Limb (tissue), 2 donors: ENCODE results near the gene ZNF12.
"Not testable (repeated sequence)": the region's sequence is repeated elsewhere in the genome, so short reads cannot be mapped to it uniquely, and the experiment has no call there.

Experiments
- DNase-seq, 2 donors: peaks; one replicate each; pipeline ENCODE4 v3.0.0-alpha.2; 2016; ENCODE audit errors: extremely low spot score in 2 of 2

The ZNF12 gene

DNA sequence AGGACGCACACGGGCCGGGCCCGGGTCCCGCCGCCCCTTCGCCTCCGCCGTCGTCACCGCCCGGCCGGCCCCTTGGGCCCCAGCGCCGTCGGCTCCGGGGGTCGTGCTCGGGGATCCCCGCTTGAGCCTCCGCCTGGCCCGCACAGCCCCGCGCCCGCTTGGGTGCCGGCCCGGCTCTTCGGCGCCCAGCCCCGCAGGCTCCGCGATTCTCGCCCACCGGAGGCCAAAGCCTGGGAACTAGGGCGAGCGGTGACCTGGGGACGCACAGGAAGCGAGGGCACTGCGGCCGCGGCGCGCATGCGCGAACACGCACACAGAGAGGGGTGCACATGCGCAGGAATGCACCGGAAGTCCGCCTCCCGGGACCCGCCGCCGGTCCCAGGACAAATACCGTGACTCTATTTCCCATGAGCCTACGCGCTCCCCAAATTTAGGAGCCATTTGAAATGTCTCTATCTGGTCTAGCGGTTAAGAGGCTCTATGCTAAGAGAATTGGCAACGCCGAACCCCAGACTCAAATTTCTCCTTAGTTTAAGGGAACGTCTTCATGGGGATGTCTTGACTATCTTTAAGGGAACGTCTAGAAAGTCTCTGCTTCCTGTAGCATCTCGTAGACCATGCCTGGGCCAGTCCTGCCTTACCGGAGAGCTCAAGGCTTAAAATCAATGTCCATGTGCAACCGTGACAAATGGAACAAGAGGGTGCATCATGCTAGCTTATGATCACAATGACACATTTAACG is at the start of gene ZNF12:
TSS of gene ZNF12 (minus strand) at position 282 of the 742 bp plus-strand sequence. CDS start 1,774 bp downstream, outside the sequence.
- peak; percentile 95 to 97 for DNase-seq

DNA sequence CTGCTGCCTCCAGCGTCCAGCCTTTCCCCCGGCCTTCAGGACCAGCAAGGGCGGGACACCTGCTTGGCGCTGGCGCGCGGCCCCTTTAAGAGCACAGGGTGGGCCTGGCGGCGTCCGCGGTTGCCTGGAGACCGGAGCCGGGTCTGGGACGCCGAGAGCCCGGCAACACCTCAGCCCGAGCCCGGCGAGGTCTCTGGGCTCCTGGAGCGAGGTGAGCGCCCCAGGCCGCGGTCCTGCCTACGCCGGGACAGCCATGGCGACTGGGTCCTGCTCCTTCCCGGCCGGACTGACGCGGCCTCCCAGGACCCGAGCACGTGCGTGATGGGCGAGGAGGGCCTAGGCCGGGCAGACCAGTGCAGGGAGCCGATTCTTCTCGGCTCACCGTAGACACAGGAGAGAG is 47.2 kb upstream of the ZNF12 start, which contains the start of gene RSPH10B2:
TSS of gene RSPH10B2 (plus strand) at position 140 of the 400 bp plus-strand sequence. CDS start 3,575 bp downstream, outside the sequence.
- not testable (repeated sequence) for DNase-seq

DNA sequence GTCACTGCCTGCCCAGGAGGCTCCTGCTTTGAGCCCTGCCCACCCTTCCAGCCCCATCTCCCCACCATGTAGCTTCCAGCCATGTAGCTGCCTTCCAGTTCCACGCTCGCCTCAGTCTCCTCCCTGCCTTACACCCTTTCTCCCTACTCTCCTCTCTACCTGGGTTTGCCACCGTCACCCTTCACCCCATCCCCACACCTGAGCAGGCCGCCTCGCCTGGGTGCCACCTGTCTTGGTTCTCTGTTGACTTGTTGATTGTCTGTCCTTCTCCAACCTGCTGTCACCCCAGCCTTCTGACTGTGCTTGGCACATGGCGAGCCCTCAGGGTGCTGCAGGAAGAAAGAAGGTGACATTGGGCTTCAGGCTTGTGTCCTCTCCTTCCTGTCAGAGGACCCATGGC is 43.4 kb upstream of the ZNF12 start:
- DNase-seq: not testable (repeated sequence)

GRCh38 chr7:6749335-6749734 is 42.6 kb upstream of the ZNF12 start:
- DNase-seq: not testable (repeated sequence)

GRCh38 chr7:6744410-6745100 is 37.8 kb upstream of the ZNF12 start:
- not testable (repeated sequence) for DNase-seq

DNA sequence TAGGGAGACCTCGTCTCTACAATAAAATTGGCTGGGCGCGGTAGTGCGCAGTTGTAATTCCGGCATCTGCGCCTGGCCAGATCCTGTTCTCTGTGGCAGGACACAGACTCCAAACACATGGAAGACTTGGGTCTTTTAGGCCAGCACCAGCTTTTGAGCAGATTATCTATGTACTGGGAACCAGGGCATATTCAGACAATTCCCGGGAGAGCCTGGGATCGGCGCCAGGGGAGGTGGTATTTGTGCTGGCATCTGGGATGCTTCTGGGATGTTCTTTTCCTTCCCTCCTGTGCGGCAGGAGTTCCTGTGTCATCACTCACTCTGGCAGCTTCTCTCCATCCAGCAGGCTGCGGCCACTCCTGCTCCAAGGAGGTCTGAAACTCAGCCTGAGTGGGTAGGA is 31.7 kb upstream of the ZNF12 start:
- not testable (repeated sequence) for DNase-seq

GRCh38 chr7:6730343-6730633 is 23.5 kb upstream of the ZNF12 start:
- DNase-seq: no peak

DNA sequence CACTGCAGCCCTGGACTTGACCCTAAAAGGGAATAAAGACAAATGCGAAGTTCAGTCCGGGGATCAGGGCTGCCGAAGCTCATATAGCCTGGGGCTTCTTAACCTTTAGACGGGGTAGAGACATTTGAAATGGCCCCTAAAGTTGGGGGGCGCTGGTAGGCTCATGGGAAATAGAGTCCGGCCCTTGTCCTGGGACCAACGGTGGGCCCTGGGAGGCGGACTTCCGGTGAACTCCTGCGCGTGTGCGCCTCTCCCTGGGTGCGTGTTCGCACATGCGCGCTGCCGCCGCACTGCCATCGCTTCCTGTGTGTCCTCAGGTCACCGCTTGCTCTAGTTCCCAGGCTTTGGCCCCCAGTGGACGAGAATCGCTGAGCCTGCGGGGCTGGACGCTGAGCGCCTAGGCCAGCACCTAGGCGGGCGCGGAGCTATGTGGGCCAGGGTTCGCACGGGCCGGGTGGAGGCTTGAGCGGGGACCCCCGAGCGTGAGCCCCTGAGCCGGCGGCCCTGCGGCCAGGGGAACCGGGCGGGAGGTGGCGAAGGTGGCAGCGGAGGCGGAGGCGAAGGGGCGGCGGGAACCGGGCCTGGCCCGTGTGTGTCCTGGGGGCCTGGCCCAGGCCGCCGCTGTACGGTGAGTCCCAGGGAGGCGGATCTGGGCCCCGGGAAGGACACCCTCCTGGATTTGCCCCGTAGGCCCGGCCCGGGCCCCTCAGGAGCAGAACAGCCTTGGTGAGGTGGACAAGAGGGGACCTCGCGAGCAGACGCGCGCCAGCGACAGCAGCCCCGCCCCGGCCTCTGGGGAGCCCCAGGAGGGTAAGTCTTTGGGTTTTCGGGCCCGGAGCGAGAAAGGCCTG is 23.0 kb upstream of the ZNF12 start:
- peak; percentile 85 to 92 for DNase-seq

DNA sequence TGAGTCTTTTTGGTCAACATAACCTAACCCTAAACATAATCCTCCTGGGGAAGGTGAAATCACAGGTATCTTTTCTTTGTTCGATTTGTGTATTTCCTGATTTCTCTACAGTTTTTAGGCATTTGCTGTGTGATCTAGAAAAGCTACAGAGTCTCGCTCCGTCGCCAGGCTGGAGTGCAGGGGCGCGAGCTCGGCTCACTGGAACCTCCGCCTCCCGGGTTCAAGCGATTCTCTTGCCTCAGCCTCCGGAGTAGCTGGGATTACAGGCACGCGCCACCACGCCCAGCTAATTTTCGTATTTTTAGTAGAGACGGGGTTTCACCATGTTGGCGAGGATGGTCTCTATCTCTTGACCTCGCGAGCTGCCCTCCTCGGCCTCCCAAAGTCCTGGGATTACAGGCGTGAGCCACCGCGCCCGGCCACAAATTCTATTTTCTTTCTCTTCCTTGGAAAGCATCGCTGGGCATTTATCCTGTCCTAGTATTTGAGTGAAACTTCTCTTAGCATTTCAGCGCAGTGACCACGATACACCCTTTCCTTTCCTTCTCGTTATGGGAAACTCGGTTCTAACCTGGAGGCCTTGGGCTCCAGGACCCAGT is 22.2 kb upstream of the ZNF12 start:
- DNase-seq: not testable (repeated sequence)

DNA sequence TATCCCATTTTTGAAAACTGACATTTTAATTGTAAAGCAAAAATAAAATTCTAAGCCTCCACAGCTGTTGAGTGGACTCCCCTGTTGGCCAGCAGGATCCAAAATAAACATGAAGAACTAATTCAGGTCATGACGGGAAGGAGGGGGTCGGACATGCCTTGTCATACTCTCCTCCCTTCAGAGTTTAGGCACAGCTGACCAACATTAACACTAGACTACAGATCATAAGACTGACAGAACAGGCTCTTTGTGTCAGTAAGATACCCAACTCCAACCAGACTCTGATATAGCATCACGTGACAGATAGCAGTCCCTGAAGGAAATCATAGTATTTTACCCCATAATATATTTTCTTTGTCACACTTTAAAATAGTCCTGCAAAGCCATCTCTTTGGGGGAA is 20.9 kb upstream of the ZNF12 start:
- DNase-seq: no peak

DNA sequence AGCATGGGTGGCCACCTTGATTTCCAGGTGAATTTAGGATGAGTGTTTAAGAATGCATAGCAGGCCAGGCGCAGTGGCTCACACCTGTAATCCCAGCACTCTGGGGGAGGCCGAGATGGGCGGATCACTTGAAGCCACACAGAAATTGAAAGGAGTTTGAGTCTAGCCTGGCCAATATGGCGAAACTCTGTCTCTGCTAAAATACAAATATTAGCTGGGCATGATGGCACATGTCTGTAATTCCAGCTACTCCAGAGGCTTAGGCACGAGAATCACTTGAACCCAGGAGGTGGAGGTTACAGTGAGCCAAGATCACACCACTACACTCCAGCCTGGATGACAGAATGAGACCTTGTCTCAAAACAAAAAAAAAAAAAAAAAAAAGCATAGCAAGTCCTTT is 19.6 kb upstream of the ZNF12 start:
- not testable (repeated sequence) for DNase-seq

DNA sequence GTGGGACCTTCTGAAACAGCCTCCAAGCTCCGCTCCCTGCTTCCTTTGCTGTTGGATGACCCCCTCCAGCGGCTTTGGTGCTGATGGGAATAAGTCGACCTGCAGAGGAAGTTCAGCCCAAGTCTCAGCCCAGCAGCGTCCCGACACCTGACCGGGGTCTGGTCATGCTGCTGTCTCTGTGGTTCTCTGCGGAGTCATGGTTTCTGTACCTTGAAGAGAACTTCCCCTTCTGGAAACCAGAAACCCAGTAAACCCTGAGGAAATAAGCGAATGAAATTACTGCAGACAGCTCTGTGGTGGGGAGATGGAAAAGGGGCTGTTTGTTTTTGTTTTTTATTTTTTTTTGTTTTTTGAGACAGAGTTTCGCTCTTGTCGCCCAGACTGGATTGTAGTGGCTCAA is 18.3 kb upstream of the ZNF12 start:
- DNase-seq: no peak

DNA sequence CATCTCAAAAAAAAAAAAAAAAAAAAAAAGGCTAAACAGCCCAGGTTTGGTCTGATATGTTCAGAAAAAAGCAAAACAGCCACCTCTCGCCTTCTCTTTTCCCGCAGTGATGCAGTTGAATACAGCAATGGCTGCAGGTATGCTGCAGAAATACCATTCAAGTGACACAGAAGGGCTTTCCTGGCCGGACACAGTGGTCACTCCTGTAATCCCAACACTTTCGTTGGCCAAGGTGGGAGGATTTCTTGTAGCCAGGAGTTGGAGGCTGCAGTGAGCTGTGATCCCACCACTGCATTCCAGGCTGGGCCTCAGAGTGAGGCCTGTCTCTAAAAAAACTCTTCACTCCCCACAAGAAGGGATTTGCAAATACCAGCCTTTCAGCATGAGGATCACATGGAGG is 17.6 kb upstream of the ZNF12 start:
- DNase-seq: not testable (repeated sequence)

DNA sequence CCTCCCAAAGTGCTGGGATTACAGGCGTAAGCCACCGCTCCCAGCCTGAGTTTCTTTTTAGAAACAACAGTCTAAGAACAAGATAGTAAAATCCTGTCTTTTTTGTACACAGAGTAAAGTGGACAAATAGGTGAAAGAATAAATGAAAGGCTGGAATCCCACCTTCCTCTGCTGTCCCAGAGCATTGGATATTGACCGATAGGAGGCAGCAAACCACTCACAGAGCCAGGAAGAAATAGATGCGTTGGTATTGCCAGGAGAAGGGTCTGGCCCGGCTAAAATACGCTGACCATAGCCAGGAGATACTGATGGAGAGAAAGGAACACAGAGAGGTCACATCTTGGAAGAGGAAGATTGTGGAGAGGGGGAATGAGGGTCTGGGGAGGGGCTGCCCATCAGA is 11.4 kb upstream of the ZNF12 start:
- DNase-seq: no peak

GRCh38 chr7:6715898-6716297 is 9.2 kb upstream of the ZNF12 start:
- DNase-seq: not testable (repeated sequence)

DNA sequence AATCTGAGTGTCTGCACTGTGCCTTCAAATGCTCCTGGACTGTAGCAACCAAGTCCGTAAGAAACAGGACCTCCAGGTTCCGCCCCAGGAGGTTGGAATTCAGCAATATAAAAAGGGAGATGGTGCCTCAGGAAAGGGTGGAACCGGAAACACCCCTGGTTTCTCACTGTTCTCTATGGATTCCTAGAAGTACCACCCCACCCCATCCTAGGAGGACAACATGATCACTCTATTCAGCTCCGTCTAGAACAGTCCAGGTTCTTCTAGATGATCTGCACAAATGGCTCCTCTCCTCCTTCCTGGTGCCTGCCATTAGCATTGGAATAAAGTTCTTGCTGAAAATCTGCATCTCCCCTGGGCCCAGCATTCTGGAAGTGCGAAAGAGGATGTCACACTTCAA is 7.6 kb upstream of the ZNF12 start:
- DNase-seq: no peak

DNA sequence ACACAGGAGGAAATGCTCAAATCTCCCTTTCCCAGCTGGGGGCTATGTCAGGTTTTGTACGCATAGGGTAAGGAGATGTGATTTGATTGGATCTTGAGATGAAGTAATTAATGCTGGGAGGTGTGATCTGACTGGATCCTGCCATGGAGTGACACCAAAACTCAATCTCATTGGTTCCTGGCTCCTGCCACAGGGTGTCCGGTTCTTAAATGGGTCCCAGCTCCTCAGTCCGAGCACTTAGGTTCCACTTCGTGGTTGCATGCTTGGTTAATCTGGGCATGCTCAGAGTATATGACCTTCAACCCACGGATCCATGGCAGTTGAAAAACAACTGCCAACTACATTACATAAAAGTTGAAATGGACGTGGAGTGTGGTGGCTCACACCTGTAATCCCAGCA is 3.1 kb upstream of the ZNF12 start:
- no peak for DNase-seq

GRCh38 chr7:6708304-6708703 is 1.6 kb upstream of the ZNF12 start:
- no peak for DNase-seq

- DNase-seq: peak in 1 of 2 donors; percentile 69
Observed at GRCh38 chr7:6705959-6706665, 635 bp downstream of the ZNF12 start.

DNA sequence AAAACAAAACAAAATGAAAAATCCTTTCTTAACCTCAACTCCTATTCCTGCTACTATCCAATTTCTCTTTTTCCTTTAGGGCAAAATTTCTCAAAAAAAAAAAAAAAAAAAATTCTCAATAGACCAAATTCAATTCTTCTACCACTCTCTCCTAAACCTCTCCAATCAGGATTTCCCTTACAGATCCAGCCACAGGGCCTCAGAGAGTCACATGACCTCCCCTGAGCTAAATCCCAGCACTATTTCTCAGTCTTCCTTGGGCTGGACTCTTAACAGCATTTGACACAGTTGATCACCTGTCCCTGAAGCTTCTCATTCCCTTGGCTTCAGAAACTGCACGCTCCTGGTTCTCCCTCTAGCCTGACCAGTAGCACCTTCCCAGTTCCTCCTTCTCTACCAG is 4.9 kb downstream of the ZNF12 start:
- no peak for DNase-seq

DNA sequence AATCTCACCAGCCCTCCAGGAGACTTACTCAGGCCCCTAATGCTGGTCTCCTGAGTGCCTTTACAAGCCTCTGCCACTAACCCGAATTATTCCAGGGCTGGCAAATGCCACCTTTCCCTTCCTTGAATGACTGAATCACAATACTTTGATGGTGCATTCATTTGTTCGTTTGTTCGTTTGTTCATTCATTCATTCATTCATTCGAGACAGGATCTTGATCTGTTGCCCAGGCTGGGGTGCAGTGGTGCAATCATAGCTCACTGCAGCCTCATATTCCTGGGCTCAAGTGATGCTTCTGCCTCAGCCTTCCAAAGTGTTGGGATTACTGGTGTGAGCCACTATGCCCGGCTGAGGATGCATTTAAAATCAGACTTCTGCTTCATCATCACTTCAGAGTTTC is 6.0 kb downstream of the ZNF12 start:
- no peak for DNase-seq
